NCI-H446 treated with DMSO at 0.1 percent for 48 hours (cell line): ENCODE results near the gene GPC2.
"Not testable (repeated sequence)": the region's sequence is repeated elsewhere in the genome, so short reads cannot be mapped to it uniquely, and the experiment has no call there.

ENCODE experiments used
- DNase-seq: peaks from one replicate; lab custom pipeline; 2025; lab: John Stamatoyannopoulos, UW

The GPC2 gene

DNA sequence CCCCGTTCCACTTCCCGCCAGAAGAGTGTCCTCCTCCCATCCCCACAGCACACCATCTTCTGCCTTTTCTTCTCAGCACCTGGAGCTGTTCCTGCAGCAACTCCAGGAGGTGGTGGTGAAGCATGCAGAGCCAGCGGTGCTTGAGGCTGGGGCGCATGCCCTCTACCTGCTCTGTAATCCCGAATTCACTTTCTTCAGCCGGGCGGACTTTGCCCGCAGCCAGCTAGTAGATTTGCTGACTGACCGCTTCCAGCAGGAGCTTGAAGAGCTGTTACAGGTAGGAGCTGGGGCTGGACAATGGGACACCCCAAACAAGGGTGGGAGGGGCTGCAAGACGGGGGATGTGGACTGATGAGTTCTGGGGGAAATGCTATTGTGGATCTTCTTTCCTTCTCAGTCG lies 23.5 kb upstream of the GPC2 start:
- no peak for DNase-seq

GRCh38 chr7:100198266-100198665 lies 21.1 kb upstream of the GPC2 start:
- DNase-seq = no peak

GRCh38 chr7:100195901-100196322 lies 18.7 kb upstream of the GPC2 start:
- DNase-seq = not testable (repeated sequence)

- no peak for DNase-seq
Observed at GRCh38 chr7:100195222-100195621, 18.0 kb upstream of the GPC2 start.

DNA sequence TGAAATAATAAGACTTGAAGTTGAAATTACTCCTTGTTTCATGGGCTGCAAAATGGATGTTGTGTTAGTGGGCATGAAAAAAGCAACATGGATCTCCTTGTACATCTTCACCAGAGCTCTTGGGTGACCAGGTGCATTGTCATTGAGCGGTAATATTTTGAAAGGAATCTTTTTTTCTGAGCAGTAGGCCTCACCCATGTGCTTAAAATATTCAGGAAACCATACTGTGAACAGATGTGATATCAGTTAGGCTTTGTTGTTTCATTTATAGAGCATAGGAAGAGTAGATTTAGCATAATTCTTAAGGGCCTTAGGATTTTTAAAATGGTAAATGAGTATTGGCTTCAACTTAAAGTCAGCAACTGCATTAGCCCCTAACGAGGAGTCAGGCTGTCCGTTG lies 15.8 kb upstream of the GPC2 start:
- no peak for DNase-seq

GRCh38 chr7:100192281-100192862 lies 15.2 kb upstream of the GPC2 start:
- not testable (repeated sequence) for DNase-seq

DNA sequence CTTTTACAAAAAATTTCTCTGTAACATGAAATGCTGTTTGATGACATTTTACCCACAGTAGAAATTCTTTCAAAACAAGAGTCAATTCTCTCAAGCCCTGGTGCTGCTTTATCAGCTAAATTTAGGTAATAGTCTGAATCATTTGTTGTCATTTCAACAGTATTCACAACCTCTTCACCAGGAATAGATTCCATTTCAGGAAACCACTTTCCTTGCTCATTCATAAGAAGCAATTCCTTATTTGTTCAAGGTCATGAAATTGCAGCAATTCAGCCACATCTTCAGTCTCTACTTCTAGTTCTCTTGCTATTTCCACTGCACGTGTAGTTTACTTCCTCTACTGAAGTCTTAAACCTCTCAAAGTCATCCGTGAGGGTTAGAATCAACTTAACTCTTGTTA lies 14.6 kb upstream of the GPC2 start:
- DNase-seq = no peak

- DNase-seq = no peak
Observed at GRCh38 chr7:100190048-100190711, 13.0 kb upstream of the GPC2 start.

GRCh38 chr7:100189061-100189460 lies 11.9 kb upstream of the GPC2 start:
- DNase-seq = no peak

DNA sequence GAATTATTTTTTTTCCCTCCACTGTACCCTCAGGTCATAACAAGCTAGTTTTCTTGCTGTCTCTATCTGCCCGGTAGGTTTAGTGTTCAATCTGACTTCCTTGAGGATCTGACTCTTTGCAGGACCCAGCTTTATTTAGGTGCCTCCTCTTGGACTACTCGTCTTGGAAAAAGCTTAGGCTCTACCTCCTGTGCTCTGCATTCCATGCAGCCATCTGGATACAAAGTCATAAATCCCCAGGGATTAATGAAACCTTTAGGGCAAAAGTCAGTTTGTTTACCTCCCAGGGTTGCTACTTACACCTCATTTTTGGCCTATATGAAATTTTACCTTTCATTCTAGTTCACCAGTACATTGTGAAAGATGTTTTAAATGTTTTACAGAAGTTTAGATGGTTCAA lies 8.5 kb upstream of the GPC2 start:
- no peak for DNase-seq

DNA sequence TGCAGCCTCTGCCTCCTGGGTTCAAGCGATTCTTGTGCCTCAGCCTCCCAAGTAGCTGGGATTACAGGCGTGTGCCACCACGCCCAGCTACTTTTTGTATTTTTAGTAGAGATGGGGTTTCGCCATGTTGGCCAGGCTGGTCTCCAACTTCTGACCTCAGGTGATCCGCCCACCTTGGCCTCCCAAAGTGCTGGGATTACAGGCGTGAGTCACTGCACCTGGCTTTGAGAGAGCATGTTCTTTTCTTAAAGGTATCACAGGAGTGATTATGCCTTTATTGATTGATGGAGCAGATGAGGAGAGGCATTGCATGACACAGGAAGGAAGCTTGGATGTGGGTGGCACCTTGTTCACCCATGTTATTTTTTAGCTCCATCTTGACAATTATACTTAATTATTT lies 5.9 kb upstream of the GPC2 start:
- DNase-seq = not testable (repeated sequence)

DNA sequence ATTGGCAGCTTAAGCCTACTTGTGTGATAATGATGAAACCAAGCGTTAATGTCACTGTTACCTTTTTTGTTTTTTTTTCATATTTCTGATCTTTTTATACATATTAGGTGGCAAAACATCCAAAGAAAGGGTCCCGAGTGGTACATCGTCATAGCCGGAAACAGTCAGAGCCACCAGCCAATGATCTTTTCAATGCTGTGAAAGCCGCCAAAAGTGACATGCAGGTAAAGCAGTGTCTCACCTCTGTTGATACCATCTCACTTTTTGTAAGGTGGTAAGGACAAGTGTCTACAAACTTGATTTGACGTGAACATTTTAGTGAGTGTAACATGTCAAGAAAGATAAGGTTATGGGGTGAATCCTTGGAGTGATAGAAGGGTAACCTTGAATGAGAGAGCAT lies 5.4 kb upstream of the GPC2 start:
- not testable (repeated sequence) for DNase-seq

DNA sequence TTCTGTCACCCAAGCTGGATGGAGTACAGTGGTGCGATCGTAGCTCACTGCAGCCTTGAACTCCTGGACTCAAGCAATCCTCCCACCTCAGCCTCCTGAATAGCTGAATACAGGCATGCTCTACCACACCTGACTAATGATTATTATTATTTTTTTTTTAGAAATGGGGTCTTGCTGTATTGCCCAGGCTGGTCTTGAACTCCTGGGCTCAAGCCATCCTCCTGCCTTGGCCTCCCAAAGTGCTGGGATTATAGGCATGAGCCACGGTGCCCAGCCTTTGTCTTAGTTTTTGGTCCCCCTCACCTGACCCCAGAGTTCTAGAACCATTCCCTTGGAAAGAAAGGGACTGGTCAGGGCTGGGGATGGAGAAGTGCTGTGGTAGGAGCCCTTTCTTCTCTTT lies 2.9 kb upstream of the GPC2 start:
- not testable (repeated sequence) for DNase-seq

- DNase-seq = no peak
Observed at GRCh38 chr7:100176096-100177044, 811 bp downstream of the GPC2 start.

DNA sequence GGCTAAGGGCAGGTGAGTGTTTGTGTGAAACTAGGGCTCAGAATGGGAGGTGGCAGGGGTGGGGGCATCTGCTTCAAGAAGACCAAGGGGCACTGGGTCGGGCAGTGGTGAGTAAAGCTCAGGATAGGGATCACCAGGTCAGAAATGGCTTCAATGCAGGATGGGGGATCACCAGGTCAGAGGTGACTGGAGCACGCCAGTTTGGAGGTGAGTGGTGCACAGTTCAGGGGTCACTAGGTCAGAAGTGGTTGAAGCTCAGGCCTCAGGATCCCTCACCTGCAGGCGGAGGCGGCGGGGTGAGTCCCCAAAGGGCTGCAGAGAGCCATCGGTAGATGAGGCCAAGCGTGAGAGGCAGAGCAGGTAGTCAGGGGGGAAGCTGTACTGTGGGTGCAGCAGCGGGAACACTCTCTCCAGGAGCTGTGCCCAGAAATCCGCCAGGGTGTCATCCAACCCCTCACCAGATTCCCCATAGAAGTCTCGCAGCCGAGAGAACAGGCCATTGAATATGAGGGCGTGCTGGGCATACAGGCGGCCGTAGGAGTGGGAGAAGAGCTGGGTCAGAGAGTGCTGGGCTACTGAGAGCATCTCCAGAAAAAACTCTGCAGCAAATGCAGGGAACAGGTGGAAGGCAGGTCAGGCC lies 1.8 kb downstream of the GPC2 start:
- no peak for DNase-seq

DNA sequence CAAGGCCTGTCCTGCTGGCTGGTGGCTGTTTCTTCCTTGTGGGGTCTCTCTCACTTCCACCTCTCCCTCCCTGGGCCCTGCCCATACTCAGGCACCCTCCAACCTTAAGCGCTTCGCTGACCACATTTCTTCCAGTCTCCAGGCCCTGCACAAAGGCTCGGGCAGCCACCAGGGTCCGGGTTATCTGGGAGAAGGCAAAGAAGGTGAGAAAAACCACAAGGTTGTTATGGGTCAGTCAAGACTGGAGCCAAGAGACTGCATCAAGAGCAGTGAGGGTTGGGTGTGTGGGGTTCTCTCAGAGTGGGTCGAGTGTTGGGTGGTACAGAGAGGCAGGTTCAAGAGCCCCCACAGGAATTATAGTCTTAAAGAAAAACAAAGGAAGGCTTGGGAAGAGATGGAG lies 2.6 kb downstream of the GPC2 start:
- DNase-seq = no peak

- DNase-seq = no peak
Observed at GRCh38 chr7:100173806-100174495, 3.2 kb downstream of the GPC2 start.

GRCh38 chr7:100171840-100172239 lies 5.3 kb downstream of the GPC2 start:
- no peak for DNase-seq

DNA sequence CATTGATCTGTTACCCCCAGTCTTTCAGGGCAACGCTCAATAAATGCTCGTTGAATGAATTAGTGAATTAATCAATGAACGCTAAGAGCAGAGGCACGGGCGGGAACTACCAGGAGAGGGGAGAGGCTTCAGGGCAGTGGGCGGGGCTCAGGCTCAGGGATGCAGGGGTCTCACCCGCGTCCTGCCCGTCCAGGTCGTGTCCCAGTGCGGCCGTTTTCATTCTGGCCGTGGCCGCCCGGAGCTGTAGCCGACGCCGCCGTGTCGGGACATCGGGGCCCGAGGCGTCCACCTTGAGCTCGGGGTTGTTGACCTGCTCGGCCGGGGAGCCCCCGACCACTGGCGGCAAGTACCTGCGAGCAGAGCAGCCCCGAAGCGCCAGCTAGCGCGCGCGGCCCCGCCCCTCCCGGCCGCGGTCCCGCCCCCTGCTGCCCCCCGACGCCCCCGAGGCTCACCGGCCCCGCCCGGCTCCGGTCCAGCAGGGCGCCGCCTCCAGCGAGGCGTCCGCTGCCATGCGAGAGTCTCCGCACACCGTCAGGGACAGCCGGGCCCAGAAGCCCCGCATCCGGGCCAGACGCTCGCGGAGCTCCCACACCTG lies 6.0 kb downstream of the GPC2 start:
- DNase-seq = no peak

DNA sequence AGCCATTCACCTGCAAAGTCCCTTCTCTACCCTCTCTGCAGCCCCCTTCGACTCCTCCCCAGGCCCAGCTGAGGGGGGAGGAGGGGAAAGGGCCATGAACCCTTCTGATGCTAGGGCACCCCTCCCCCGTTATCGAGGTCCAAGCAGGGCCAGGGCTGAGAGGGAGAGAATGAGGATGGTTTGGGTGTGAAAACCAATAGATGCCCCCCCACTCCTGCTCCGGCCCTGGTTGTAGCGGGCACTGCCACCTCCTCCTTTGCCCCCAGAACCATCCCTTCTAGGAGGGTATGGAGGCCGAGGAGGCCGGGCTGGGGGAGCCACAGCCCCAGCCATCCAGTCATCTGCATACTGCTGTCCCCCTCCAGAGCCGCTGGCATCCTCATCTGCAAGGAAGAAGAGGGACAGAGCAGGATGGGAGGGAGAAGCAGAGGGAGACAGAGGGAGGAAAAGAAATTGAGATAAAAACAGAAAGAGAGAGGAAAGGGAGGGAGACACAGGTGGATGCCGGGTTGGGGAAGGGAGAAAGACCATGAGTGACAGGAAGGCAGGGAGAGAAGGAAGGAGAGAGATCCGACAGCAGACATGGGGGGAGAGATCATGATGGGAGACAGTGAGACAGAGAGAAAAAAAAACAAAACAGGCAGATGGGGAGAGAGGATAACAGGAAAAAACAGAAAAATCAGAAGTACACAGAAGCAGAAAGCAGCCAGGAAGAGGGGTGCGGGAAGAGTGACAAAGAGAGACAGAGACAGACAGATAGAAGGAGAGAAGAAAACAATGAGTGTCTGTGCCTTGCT lies 6.9 kb downstream of the GPC2 start:
- no peak for DNase-seq
